Measurements from ENCODE around the gene TLX2.

DNA sequence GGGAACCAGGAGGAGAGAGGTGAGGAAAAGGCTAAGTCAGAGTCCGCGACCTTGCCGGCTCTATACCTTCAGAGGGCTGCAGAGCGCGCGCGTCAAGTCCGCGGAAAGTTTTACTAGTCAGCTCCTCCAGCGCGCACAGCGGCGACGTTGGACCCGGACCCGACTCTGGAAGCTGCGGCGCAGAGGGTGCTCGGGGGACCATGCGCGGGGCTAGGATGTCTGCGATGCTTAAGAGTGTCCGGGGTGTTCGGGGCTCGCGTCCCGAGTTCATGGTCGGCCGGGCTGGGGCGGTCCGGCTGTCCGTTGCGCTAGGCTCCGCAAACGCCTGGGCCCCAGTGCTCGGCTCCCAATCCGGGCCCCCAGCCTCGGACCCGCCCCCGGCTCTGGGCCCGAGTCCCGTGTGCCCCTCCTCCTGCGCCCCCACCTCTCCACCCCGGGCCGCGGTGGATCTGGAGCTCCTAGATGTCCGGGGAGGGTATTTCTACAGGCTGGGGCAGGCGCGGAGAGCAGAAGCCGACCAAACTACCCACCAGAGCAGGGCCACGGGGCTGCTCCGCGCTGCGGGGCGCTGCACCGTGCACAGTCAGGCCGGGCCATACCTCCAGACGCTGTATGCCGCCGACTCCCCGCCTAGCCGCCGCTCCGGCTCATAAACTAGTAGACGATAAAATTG is 14.8 kb upstream of the TLX2 start, which contains the start of gene LBX2:
- TF ChIP-seq EZH2 (IDR thresholded peaks at IDR 0.05; ENCODE audit: insufficient read depth, poor library complexity, severe bottlenecking) (peak; percentile 8), EZH2phosphoT487 (IDR thresholded peaks at IDR 0.05; ENCODE audit: insufficient read depth, low read depth) (no peak)

Data from GM23248 (cell line).